ENCODE data around the gene PTAFR.

DNA sequence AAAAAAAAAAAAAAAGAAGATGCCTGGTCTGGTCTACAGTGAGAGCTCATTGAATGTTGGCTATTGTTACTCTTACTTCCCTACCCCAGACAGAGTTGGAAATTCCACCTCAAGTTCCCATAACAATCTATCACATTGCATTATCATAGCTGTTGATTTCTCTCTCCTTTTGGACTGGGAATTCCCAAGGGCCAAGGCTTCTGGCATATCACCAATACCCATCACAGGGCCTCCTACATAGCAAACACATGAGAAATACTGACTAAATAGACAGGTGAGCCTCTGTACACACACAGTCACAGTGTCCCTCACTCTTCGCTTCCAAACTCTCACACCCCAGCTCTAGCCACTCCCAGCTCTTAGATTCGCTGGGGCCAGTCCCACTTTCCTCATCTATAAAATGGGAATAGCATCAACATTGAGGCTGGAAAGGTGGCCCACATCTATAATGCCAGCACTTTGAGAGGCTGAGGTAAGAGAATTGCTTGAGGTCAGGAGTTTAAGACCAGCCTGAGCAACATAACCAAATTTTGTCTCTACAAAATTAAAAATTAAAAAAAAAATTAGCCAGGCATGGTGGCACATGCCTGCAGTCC lies 6.4 kb downstream of the PTAFR start:
- no peak for TF ChIP-seq ZNF274 (IDR thresholded peaks at IDR 0.05; ENCODE audit: low read depth, low read length)
- no peak for TF ChIP-seq YY1 (IDR thresholded peaks at IDR 0.05; ENCODE audit: insufficient read depth, insufficient read length)
